HepG2 (cell line): ENCODE results near the gene DBN1. TPM values are rescaled to one million over a fixed set of nuclear protein-coding genes. Genes with fewer than 3 reads are reported as not detected.

Experiments
- ATAC-seq: fragments of 200-7000 bp; cut with Tn5 transposase; 3 replicates; pipeline ENCODE4 v1.9.1; 2020; ENCODE audit warnings: mild to moderate bottlenecking, moderate library complexity
- BruUV-seq: library from RNA; stranded (reverse); fragments of 400-500 nt; replicated peaks from 2 replicates; lab custom pipeline; 2021; lab: Mats Ljungman, UMichigan
- CTCF ChIA-PET: fragments of 300-600 bp; formaldehyde crosslinking; extraction: SDS; loops from one replicate; lab custom pipeline; 2021; ENCODE audit warnings: low total read pairs, inconsistent platforms, low intra/inter-chr PET ratio; lab: Yijun Ruan, JAX
- POLR2A ChIA-PET: fragments of 350-600 bp; sonication (Branson Sonifier 250); formaldehyde crosslinking; loops from one replicate; lab custom pipeline; 2020; ENCODE audit warnings: antibody characterized with exemption, inconsistent platforms; lab: Yijun Ruan, JAX
- DNase-seq: peaks from one replicate; pipeline ENCODE4 v3.0.0-alpha.2; 2015; ENCODE audit warnings: low spot score
- FAIRE-seq: peaks from 3 replicates; lab custom pipeline; 2011; peaks lifted over from hg19 to GRCh38; lab: Jason Lieb, UNC
- H2AFZ ChIP-seq: one replicate; pipeline ENCODE4 v1.6.1; 2011; ENCODE audit warnings: low read length, inconsistent platforms
- H3K27ac ChIP-seq: fragments of 300-600 bp; 3 replicates; pipeline ENCODE4 v1.8.0; 2011; ENCODE audit warnings: mixed run types, mild to moderate bottlenecking, mixed read lengths, low read length, inconsistent platforms; ENCODE audit not compliant: insufficient read depth; ENCODE audit errors: extremely low read length
- H3K27me3 ChIP-seq, 2 experiments: fragments of 200-600 bp in 1 of 2; 2 replicates in 1 of 2; 3 replicates in 1 of 2; pipeline versions ENCODE4 v1.6.0 to v1.8.0; 2011; ENCODE audit warnings: low read length in 2 of 2, mild to moderate bottlenecking in 2 of 2, moderate library complexity in 2 of 2, inconsistent platforms in 1 of 2; ENCODE audit not compliant: insufficient read depth in 2 of 2, control insufficient read depth in 1 of 2
- H3K36me3 ChIP-seq, 2 experiments: fragments of 200-600 bp in 1 of 2; replicated peaks in 1 of 2; 2 replicates in 1 of 2; 3 replicates in 1 of 2; pipeline versions ENCODE4 v1.5.1 to v1.8.0; 2011; ENCODE audit warnings: low read length in 2 of 2, inconsistent platforms in 1 of 2; ENCODE audit not compliant: insufficient read depth in 2 of 2, control insufficient read depth in 1 of 2
- H3K4me1 ChIP-seq: 2 replicates; pipeline ENCODE4 v1.5.1; 2012; ENCODE audit warnings: low read length, inconsistent platforms; ENCODE audit not compliant: insufficient read depth
- H3K4me2 ChIP-seq: 2 replicates; pipeline ENCODE4 v1.6.0; 2011; ENCODE audit warnings: low read depth, low read length, inconsistent platforms
- H3K4me3 ChIP-seq, 3 experiments: fragments of 200-600 bp in 1 of 3; sonication (generic), shearing (Covaris generic) in 1 of 3; replicated peaks in 1 of 3; 2 replicates each; pipeline ENCODE4 v1.5.1; 2011 to 2016; ENCODE audit warnings: low read length in 3 of 3, inconsistent platforms in 2 of 3, low read depth in 2 of 3, mild to moderate bottlenecking in 2 of 3, control low read depth in 1 of 3, mixed read lengths in 1 of 3; ENCODE audit not compliant: insufficient read depth in 1 of 3
- H3K79me2 ChIP-seq: one replicate; pipeline ENCODE4 v1.6.1; 2011; ENCODE audit warnings: low read length, inconsistent platforms; ENCODE audit not compliant: insufficient read depth
- H3K9ac ChIP-seq: 2 replicates; pipeline ENCODE4 v1.6.0; 2011; ENCODE audit warnings: mild to moderate bottlenecking, low read depth, low read length, inconsistent platforms; ENCODE audit not compliant: insufficient read depth
- H3K9me3 ChIP-seq: 2 replicates; pipeline ENCODE4 v1.5.1; 2012; ENCODE audit warnings: mild to moderate bottlenecking, low read length
- H4K20me1 ChIP-seq: 2 replicates; pipeline ENCODE4 v1.6.0; 2011; ENCODE audit warnings: inconsistent platforms, mild to moderate bottlenecking, low read length, moderate library complexity; ENCODE audit not compliant: insufficient read depth
- ARNTL ChIP-seq: sonication (generic); formaldehyde crosslinking; IDR thresholded peaks from 2 replicates; pipeline ENCODE4 v1.4.0; 2020; ENCODE audit warnings: mild to moderate bottlenecking, missing genetic modification reagents
- MAFG ChIP-seq: sonication (generic); formaldehyde crosslinking; IDR thresholded peaks from 2 replicates; pipeline ENCODE4 v1.5.1; 2020; ENCODE audit warnings: mild to moderate bottlenecking, missing genetic modification reagents
- NFATC3 ChIP-seq: sonication (generic); formaldehyde crosslinking; IDR thresholded peaks from 2 replicates; pipeline ENCODE4 v1.5.1; 2020; ENCODE audit warnings: mild to moderate bottlenecking, missing genetic modification reagents
- RARG ChIP-seq: sonication (generic); formaldehyde crosslinking; IDR thresholded peaks from 2 replicates; pipeline ENCODE4 v1.4.0; 2020; ENCODE audit warnings: low read depth, mild to moderate bottlenecking, missing genetic modification reagents
- SMYD3 ChIP-seq: sonication (generic); formaldehyde crosslinking; IDR thresholded peaks from 2 replicates; pipeline ENCODE4 v1.8.1; 2023; ENCODE audit warnings: mild to moderate bottlenecking, missing genetic modification reagents
- ZC3H4 ChIP-seq: sonication (generic); formaldehyde crosslinking; IDR thresholded peaks from 2 replicates; pipeline ENCODE4 v1.4.0; 2020; ENCODE audit warnings: missing genetic modification reagents, borderline replicate concordance
- ZNF720 ChIP-seq: sonication (generic); formaldehyde crosslinking; IDR thresholded peaks from 2 replicates; pipeline ENCODE4 v1.4.0; 2020; ENCODE audit warnings: missing genetic modification reagents
- ZSCAN9 ChIP-seq: IDR thresholded peaks from 2 replicates; pipeline ENCODE4 v1.6.1; 2016; ENCODE audit warnings: borderline replicate concordance
- WGBS: methylation state at CpG from one replicate; pipeline ENCODE4 v1.1.6; 2017; ENCODE audit warnings: low lambda C conversion rate; 5-methylcytosine and 5-hydroxymethylcytosine counted together
- in situ Hi-C: cut with HindIII; loops from 2 replicates; pipeline ENCODE4 v1.10.0; 2017; ENCODE audit warnings: low pct_unique_long_range_greater_than_20kb; ENCODE audit not compliant: extremely low pct_ligation_motif_present
- intact Hi-C: fragments of 100-400 bp; cut with micrococcal nuclease; formaldehyde crosslinking; loops from one replicate; pipeline ENCODE4 v1.10.0; 2022; ENCODE audit not compliant: unreplicated experiment
- polyA plus RNA-seq, 8 experiments: library from polyadenylated mRNA; depleted of rRNA in 3 of 8; stranded (reverse) in 7 of 8; unstranded in 1 of 8; fragments of >200 nt; fragmentation: Illumina TruSeq in 4 of 8; extraction: Trizol in 4 of 8; gene quantifications; 2 replicates each; pipeline versions ENCODE4 v1.2.1 to v1.2.3, GENCODE V29; 2011 to 2016; ENCODE audit warnings: low read depth in 4 of 8, missing spikeins in 1 of 8, mixed read lengths in 1 of 8; ENCODE audit not compliant: insufficient read depth in 1 of 8
- total RNA-seq, 5 experiments: library from RNA; depleted of rRNA; stranded (reverse); fragments of >200 nt; fragmentation: Illumina TruSeq; extraction: Trizol; gene quantifications; 2 replicates each; pipeline ENCODE4 v1.2.3, GENCODE V29; 2016; ENCODE audit warnings: low read depth in 1 of 5
- TF ChIP-seq, protein P1 (sequence below): sonication (generic); formaldehyde crosslinking; IDR thresholded peaks from 2 replicates; pipeline ENCODE4 v1.4.0; 2020; ENCODE audit warnings: mild to moderate bottlenecking, missing genetic modification reagents
- TF ChIP-seq, protein P2 (sequence below): IDR thresholded peaks from 2 replicates; pipeline ENCODE4 v1.6.1; 2016
- TF ChIP-seq, protein P3 (sequence below): sonication (generic); IDR thresholded peaks from 2 replicates; pipeline ENCODE4 v1.6.1; 2016; ENCODE audit warnings: low read depth, borderline replicate concordance

DBN1 gene
- total and polyA plus RNA-seq, 2 of the 13 experiments (the other 11 are each of a cell fraction or from before 2014, with no cell fraction given), result 27.0 to 37.3 TPM

DNA sequence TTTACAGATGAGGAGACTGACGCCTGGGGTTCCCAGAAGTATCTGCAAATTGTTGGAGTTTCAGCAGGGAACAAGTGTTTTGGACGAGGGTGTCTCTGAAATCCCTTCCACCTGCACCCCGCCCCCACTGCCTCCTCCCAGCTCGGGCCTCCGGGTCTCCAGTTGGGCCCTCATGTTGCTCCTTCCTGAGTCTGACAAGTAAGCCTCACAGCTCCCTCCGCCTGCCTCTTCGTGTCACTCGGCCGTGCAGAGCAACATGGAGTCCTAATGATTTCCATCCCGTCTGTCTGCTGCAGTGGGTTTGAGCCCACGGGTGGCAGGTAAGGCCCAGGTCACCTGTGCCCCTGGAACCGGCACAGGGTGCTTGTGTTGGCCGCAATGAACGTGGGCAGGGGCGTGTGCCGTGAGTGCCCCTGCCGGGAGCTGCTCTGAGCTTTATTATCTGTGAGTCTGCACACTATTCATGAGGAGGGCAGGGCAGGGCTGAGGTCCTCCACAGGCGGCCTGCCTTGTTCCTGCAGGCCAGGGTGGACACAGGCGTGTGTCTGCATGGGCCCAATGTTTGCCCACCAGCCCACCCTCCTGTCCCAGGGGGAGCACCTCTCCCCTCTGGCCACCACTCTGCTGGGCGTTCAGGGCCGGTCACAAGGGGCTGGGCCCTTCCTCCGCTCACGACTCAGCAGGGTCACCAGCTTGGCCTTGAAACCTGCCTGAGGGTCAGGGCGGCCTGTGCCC is 30.1 kb upstream of the DBN1 start (continued):
- TF ChIP-seq RARG (no peak), ZSCAN9 (no peak), SMYD3 (CRISPR knock-in tag) (no peak), ZNF720 (CRISPR knock-in tag) (no peak)

GRCh38 chr5:177502886-177503285 is 29.5 kb upstream of the DBN1 start:
- WGBS, result 59% methylated on average over 12 of the region's 16 CpGs
- TF ChIP-seq, protein P1, sequence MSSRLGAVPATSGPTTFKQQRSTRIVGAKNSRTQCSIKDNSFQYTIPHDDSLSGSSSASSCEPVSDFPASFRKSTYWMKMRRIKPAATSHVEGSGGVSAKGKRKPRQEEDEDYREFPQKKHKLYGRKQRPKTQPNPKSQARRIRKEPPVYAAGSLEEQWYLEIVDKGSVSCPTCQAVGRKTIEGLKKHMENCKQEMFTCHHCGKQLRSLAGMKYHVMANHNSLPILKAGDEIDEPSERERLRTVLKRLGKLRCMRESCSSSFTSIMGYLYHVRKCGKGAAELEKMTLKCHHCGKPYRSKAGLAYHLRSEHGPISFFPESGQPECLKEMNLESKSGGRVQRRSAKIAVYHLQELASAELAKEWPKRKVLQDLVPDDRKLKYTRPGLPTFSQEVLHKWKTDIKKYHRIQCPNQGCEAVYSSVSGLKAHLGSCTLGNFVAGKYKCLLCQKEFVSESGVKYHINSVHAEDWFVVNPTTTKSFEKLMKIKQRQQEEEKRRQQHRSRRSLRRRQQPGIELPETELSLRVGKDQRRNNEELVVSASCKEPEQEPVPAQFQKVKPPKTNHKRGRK (CRISPR knock-in tag), result no peak
- no peak for TF ChIP-seq ZC3H4
- TF ChIP-seq, protein P2, sequence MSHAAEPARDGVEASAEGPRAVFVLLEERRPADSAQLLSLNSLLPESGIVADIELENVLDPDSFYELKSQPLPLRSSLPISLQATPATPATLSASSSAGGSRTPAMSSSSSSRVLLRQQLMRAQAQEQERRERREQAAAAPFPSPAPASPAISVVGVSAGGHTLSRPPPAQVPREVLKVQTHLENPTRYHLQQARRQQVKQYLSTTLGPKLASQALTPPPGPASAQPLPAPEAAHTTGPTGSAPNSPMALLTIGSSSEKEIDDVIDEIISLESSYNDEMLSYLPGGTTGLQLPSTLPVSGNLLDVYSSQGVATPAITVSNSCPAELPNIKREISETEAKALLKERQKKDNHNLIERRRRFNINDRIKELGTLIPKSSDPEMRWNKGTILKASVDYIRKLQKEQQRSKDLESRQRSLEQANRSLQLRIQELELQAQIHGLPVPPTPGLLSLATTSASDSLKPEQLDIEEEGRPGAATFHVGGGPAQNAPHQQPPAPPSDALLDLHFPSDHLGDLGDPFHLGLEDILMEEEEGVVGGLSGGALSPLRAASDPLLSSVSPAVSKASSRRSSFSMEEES, result no peak
- TF ChIP-seq ARNTL (CRISPR knock-in tag), result no peak
- TF ChIP-seq NFATC3, result no peak
- TF ChIP-seq, protein P3, sequence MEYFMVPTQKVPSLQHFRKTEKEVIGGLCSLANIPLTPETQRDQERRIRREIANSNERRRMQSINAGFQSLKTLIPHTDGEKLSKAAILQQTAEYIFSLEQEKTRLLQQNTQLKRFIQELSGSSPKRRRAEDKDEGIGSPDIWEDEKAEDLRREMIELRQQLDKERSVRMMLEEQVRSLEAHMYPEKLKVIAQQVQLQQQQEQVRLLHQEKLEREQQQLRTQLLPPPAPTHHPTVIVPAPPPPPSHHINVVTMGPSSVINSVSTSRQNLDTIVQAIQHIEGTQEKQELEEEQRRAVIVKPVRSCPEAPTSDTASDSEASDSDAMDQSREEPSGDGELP, result no peak
- no peak for TF ChIP-seq MAFG (CRISPR knock-in tag)
- H3K27ac ChIP-seq, result no peak overlapping the region
- no peaks in the 10 kb centered on the region for H3K79me2 ChIP-seq
- ChIA-PET CTCF (interaction anchor here (1.1 to 3.7 kb wide), 2 partner anchors 11 to 15 kb away, joined by 4 to 37 read pairs; no protein-coding TSS in a partner anchor), POLR2A (interaction anchor here (1.1 kb wide), 1 partner anchor 26 kb away, joined by 3 read pairs; no protein-coding TSS in a partner anchor)
- peaks cover 2 to 37% of the 10 kb centered on the region in 2 experiments; a peak in 4 of 5 replicates for H3K27me3 ChIP-seq
- H3K4me1 ChIP-seq, result peaks cover 44% of the 10 kb centered on the region
- H2AFZ ChIP-seq, result no peak overlapping the region
- in situ Hi-C loops, result no loop called here
- FAIRE-seq (no peak), ATAC-seq (no peak), DNase-seq (no peak)
- no peaks in the 10 kb centered on the region for H3K9me3 ChIP-seq
- intact Hi-C loops, result no loop called here
- H3K4me2 ChIP-seq, result no peak overlapping the region
- no TSS peak for BruUV-seq
- H3K4me3 ChIP-seq, result no peak overlapping the region
- H3K36me3 ChIP-seq, result no peaks in the 10 kb centered on the region
- no peak overlapping the region for H3K9ac ChIP-seq
- H4K20me1 ChIP-seq, result no peaks in the 10 kb centered on the region
